MCF 10A (cell line): ENCODE measurements around the gene HSD3B7. TPM values are rescaled to one million over a fixed set of nuclear protein-coding genes. Genes with fewer than 3 reads are reported as not detected.

Experiments used
- BruUV-seq: library from RNA; stranded (reverse); fragments of 400-500 nt; replicated peaks from 2 replicates; lab custom pipeline; 2021; lab: Mats Ljungman, UMichigan
- CTCF ChIA-PET: fragments of 300-600 bp; sonication (Branson Sonifier 250); formaldehyde crosslinking; extraction: SDS; loops from one replicate; lab custom pipeline; 2021; ENCODE audit warnings: antibody characterized with exemption, inconsistent platforms; lab: Yijun Ruan, JAX
- POLR2A ChIA-PET: fragments of 300-600, 350-650 bp; sonication (Branson Sonifier 250); formaldehyde crosslinking; extraction: SDS; loops from one replicate; lab custom pipeline; 2020; ENCODE audit warnings: antibody characterized with exemption, inconsistent platforms; lab: Yijun Ruan, JAX
- DNase-seq: peaks from one replicate; pipeline ENCODE4 v3.0.0-alpha.2; 2018; ENCODE audit not compliant: unreplicated experiment
- H3K27ac Mint-ChIP-seq: one replicate; pipeline ENCODE4 v1.8.0; 2022; ENCODE audit warnings: mild to moderate bottlenecking, low read depth, mixed read lengths; ENCODE audit not compliant: unreplicated experiment
- H3K27me3 Mint-ChIP-seq: one replicate; pipeline ENCODE4 v1.8.0; 2022; ENCODE audit warnings: mixed read lengths; ENCODE audit not compliant: insufficient read depth, unreplicated experiment
- H3K36me3 Mint-ChIP-seq: one replicate; pipeline ENCODE4 v1.8.0; 2022; ENCODE audit warnings: mild to moderate bottlenecking, moderate library complexity, mixed read lengths; ENCODE audit not compliant: insufficient read depth, unreplicated experiment
- H3K4me1 Mint-ChIP-seq: one replicate; pipeline ENCODE4 v1.8.0; 2022; ENCODE audit warnings: mixed read lengths; ENCODE audit not compliant: insufficient read depth, unreplicated experiment
- H3K4me3 Mint-ChIP-seq: one replicate; pipeline ENCODE4 v1.8.0; 2022; ENCODE audit warnings: mild to moderate bottlenecking, moderate library complexity, mixed read lengths; ENCODE audit not compliant: unreplicated experiment
- H3K9me3 Mint-ChIP-seq: one replicate; pipeline ENCODE4 v1.8.0; 2022; ENCODE audit warnings: mixed read lengths; ENCODE audit not compliant: unreplicated experiment
- intact Hi-C: fragments of 100-400 bp; cut with micrococcal nuclease; formaldehyde crosslinking; loops from 2 replicates; pipeline ENCODE4 v1.14.1; 2022
- total RNA-seq: library from RNA; stranded (reverse); gene quantifications from 2 replicates; pipeline ENCODE4 v1.2.3, GENCODE V29; 2022
- TF ChIP-seq, protein P1 (sequence below): fragments of 200-600 bp; IDR thresholded peaks from one replicate; pipeline ENCODE4 v1.8.0; 2022; ENCODE audit warnings: antibody characterized with exemption, mild to moderate bottlenecking; ENCODE audit not compliant: unreplicated experiment

HSD3B7 gene
- total RNA-seq, 1 experiment from 2014 or later = 5.0 TPM

DNA sequence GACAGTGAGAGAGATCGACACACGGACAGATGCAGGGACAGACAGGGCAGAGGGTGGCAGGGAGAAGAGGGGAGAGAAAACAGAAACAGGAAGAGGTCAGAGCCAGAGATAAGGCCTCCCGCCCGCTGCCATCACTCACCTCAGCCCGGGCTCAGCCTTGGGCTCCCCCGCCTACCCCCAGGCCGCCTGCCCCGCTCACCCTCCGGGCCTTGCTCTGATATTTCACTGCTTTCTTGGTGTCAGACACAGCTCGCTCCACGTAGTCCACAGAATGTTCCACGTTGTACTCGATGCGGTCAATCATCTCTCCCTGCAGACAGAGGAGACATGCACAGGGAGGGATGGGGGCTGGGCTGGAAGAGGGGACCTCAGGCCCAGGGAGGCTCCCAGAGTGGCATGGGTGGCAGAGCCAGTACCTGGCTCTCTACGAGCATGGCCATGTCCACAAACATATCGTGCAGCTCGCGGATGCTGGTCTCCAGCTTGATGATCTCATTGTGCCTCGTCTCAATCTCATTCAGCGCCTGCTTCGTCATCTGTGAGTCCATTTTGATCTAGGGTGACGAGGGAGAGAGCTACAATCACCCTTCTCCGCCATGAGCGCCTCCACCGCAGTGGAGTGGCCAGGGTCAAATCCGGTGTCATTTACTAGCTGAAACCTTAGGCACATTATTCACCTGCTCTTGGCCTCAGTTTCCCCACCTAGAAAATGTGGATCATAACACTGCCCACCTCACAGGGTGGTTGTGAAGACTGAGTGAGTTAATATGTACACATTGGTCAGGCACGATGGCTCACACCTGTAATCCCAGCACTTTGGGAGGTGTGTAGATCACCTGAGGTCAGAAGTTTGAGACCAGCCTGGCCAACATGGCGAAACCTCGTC lies 8.2 kb downstream of the HSD3B7 start:
- Mint-ChIP-seq H3K36me3 (no peaks in the 10 kb centered on the region), H3K27ac (no peak overlapping the region), H3K4me1 (peaks cover 8% of the 10 kb centered on the region), H3K4me3 (no peak overlapping the region), H3K27me3 (no peaks in the 10 kb centered on the region), H3K9me3 (no peaks in the 10 kb centered on the region)
- BruUV-seq = no TSS peak
- ChIA-PET POLR2A (no interaction called here), CTCF (interaction anchor here (0.7 to 4.6 kb wide), 2 partner anchors 9 to 75 kb away, joined by 3 to 43 read pairs; partner anchors contain the start of gene HSD3B7)
- no peak for DNase-seq
- intact Hi-C loops = no loop called here
- TF ChIP-seq, protein P1, sequence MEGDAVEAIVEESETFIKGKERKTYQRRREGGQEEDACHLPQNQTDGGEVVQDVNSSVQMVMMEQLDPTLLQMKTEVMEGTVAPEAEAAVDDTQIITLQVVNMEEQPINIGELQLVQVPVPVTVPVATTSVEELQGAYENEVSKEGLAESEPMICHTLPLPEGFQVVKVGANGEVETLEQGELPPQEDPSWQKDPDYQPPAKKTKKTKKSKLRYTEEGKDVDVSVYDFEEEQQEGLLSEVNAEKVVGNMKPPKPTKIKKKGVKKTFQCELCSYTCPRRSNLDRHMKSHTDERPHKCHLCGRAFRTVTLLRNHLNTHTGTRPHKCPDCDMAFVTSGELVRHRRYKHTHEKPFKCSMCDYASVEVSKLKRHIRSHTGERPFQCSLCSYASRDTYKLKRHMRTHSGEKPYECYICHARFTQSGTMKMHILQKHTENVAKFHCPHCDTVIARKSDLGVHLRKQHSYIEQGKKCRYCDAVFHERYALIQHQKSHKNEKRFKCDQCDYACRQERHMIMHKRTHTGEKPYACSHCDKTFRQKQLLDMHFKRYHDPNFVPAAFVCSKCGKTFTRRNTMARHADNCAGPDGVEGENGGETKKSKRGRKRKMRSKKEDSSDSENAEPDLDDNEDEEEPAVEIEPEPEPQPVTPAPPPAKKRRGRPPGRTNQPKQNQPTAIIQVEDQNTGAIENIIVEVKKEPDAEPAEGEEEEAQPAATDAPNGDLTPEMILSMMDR = no peak

DNA sequence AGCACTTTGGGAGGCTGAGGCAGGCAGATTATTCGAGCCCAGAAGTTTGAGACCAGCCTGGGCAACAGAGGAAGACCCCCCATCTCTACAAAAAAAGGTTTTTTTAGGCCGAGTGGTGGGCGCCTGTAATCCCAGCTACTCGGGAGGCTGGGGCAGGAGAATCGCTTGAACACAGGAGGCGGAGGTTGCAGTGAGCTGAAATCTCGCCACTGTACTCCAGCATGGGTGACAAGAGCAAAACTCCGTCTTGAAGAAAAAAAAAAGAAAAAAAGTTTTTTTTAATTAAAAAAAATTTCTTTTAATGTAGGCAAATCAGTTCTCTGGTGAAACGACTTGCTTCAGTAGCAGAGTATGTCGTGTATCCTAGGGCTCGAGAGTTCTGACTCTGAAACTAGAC lies 10.9 kb downstream of the HSD3B7 start:
- ChIA-PET CTCF (interaction anchor here (4.6 kb wide), 1 partner anchor 12 kb away, joined by 43 read pairs; the partner anchor contains the start of gene HSD3B7), POLR2A (interaction anchor here (1.4 kb wide), 1 partner anchor 146 kb away, joined by 3 read pairs; no protein-coding TSS in a partner anchor)
- no TSS peak for BruUV-seq
- no peaks in the 10 kb centered on the region for H3K9me3 Mint-ChIP-seq
- TF ChIP-seq, protein P1 = no peak
- peak overlapping the region; percentile 78 for H3K4me3 Mint-ChIP-seq
- no peaks in the 10 kb centered on the region for H3K36me3 Mint-ChIP-seq
- no peak overlapping the region for H3K27ac Mint-ChIP-seq
- DNase-seq = no peak
- H3K27me3 Mint-ChIP-seq = no peaks in the 10 kb centered on the region
- peaks cover 11% of the 10 kb centered on the region for H3K4me1 Mint-ChIP-seq
- intact Hi-C loops = loop anchor here (2.0 to 5.0 kb wide), 2 partner anchors 36 to 77 kb away; partner anchors contain the start of gene STX4

DNA sequence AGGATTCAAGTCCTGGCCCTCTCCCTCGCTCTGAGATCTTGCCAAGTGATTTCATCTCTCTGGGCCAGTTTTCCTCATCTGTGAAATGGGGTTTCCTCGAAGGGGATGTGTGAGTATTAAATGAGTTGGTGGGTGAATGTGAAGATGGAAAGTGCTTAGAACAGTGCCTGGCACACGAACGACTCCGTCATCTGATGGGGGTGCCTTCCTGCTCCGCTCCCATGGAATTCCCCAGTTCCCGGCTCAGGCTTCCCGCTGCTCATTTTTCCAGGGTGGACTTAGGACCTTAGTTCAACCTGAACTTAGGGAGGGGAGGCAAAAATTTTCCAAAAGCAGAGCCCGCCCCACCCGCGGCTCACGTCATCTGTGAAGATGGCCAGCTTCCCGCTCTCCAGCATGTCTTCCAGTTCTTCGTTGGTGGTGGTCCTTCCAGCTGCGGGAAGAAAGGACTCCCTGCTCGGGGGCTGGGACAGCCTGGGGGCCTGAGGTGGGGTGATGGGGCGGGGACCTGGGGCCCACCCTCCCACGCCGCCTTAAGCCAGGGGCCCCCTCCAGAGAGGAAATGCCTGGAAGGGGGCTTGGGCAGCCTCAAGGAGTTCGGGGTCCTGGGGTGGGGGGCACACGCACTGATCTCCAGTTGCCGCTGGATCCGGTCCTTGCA lies 11.4 kb downstream of the HSD3B7 start:
- DNase-seq = no peak
- Mint-ChIP-seq H3K4me1 (peaks cover 11% of the 10 kb centered on the region), H3K36me3 (no peaks in the 10 kb centered on the region), H3K4me3 (peak overlapping the region; percentile 78), H3K27ac (peak overlapping the region; percentile 42), H3K27me3 (no peaks in the 10 kb centered on the region), H3K9me3 (no peaks in the 10 kb centered on the region)
- POLR2A ChIA-PET = interaction anchor here (0.9 to 1.4 kb wide), 3 partner anchors 37 to 145 kb away, joined by 3 to 9 read pairs (median 3); partner anchors contain the start of genes STX4, ZNF646 and ZNF668
- TF ChIP-seq, protein P1 = no peak
- intact Hi-C loops = loop anchor here (2.0 to 5.0 kb wide), 2 partner anchors 36 to 76 kb away; partner anchors contain the start of gene STX4
- no TSS peak for BruUV-seq
- CTCF ChIA-PET = interaction anchor here (4.6 kb wide), 1 partner anchor 12 kb away, joined by 43 read pairs; the partner anchor contains the start of gene HSD3B7
